GM12878 (cell line): Measurements from ENCODE around the gene TACC3. TPM values are rescaled to one million over a fixed set of nuclear protein-coding genes. Genes with fewer than 3 reads are reported as not detected.

Experiments used
- BACH1 ChIP-seq: fragments of 450-650 bp; IDR thresholded peaks from 2 replicates; pipeline ENCODE4 v1.6.1; 2017; ENCODE audit warnings: mild to moderate bottlenecking, borderline replicate concordance
- BCL3 ChIP-seq: IDR thresholded peaks from 2 replicates; pipeline ENCODE4 v1.6.1; 2011; ENCODE audit warnings: borderline replicate concordance, low read depth, mild to moderate bottlenecking, moderate library complexity, low read length; ENCODE audit not compliant: insufficient read depth, poor library complexity, severe bottlenecking
- CUX1 ChIP-seq: IDR thresholded peaks from 2 replicates; pipeline ENCODE4 v1.6.1; 2012; ENCODE audit warnings: improper control_type of control experiment, low read depth, low read length; ENCODE audit not compliant: insufficient replicate concordance
- ELK1 ChIP-seq: IDR thresholded peaks from 2 replicates; pipeline ENCODE4 v1.6.1; 2012; ENCODE audit warnings: low read depth, low read length, improper control_type of control experiment
- NFYB ChIP-seq: IDR thresholded peaks from 2 replicates; pipeline ENCODE4 v1.6.1; 2011; ENCODE audit warnings: low read depth, mild to moderate bottlenecking, low read length, improper control_type of control experiment, moderate library complexity; ENCODE audit not compliant: insufficient read depth
- NR2C1 ChIP-seq: fragments of 450-650 bp; IDR thresholded peaks from 2 replicates; pipeline ENCODE4 v1.6.1; 2017; ENCODE audit warnings: antibody characterized with exemption, mild to moderate bottlenecking, moderate library complexity
- NRF1 ChIP-seq: conservative IDR thresholded peaks from 2 replicates; pipeline ENCODE4 v1.6.1; 2011; ENCODE audit warnings: mild to moderate bottlenecking, low read depth, low read length, improper control_type of control experiment
- SIN3A ChIP-seq: IDR thresholded peaks from 2 replicates; pipeline ENCODE4 v1.6.1; 2012; ENCODE audit warnings: low read depth, low read length, improper control_type of control experiment
- SIX5 ChIP-seq: IDR thresholded peaks from 2 replicates; pipeline ENCODE4 v1.6.1; 2011; ENCODE audit warnings: mild to moderate bottlenecking, low read depth, low read length, moderate library complexity; ENCODE audit not compliant: severe bottlenecking
- ZBTB4 ChIP-seq: fragments of 450-650 bp; formaldehyde crosslinking; IDR thresholded peaks from 2 replicates; pipeline ENCODE4 v1.4.0; 2022; ENCODE audit warnings: mild to moderate bottlenecking, moderate library complexity
- ZNF622 ChIP-seq: fragments of 450-650 bp; IDR thresholded peaks from 2 replicates; pipeline ENCODE4 v1.6.1; 2017; ENCODE audit warnings: mild to moderate bottlenecking, inconsistent platforms
- polyA plus RNA-seq, 11 experiments: library from polyadenylated mRNA; depleted of rRNA in 4 of 11; unstranded in 6 of 11; stranded (reverse) in 5 of 11; fragments of >200 nt; fragmentation: Nextera tagmentation in 4 of 11; fragmentation: Illumina TruSeq in 1 of 11; extraction: Ambion mirVana in 4 of 11; extraction: Trizol in 1 of 11; gene quantifications; 1 replicate in 1 of 11; 2 replicates in 10 of 11; pipeline versions ENCODE4 v1.2.1 to v1.2.3, GENCODE V29; 2011 to 2016; ENCODE audit warnings: inconsistent platforms in 2 of 11, missing spikeins in 2 of 11, low read depth in 1 of 11
- total RNA-seq, 4 experiments: library from RNA; depleted of rRNA in 3 of 4; stranded (reverse); fragments of >200 nt in 3 of 4; fragmentation: Illumina TruSeq in 1 of 4; extraction: Trizol in 1 of 4; gene quantifications; 2 replicates each; pipeline versions ENCODE4 v1.2.1 to v1.2.3, GENCODE V29; 2013 to 2021

TACC3 gene
- total and polyA plus RNA-seq, 10 of the 15 experiments (the other 5 are each of a cell fraction or from before 2014, with no cell fraction given): 2.8 to 121 (median 73.3) TPM

- TF ChIP-seq ELK1 (no peak), SIX5 (no peak), NRF1 (no peak), CUX1 (no peak), ZNF622 (no peak), BCL3 (no peak), BACH1 (no peak), NR2C1 (no peak), ZBTB4 (CRISPR knock-in tag) (no peak), NFYB (no peak), SIN3A (no peak)
- TF ChIP-seq, all 136 proteins: peak for 0
Observed at GRCh38 chr4:1783970-1784369, 62.6 kb downstream of the TACC3 start (continued).
